OCI-LY1 (cell line): ENCODE data around the gene NR3C1.

Experiments
- H2AFZ ChIP-seq: fragments of 200-600 bp; sonication (generic), shearing (Covaris generic); 2 replicates; pipeline ENCODE4 v1.6.0; 2014; ENCODE audit warnings: antibody characterized with exemption, mild to moderate bottlenecking, low read length
- H3F3A ChIP-seq: fragments of 200-600 bp; sonication (generic), shearing (Covaris generic); 2 replicates; pipeline ENCODE4 v1.6.0; 2014; ENCODE audit warnings: mild to moderate bottlenecking, antibody characterized with exemption, low read length, moderate library complexity; ENCODE audit not compliant: insufficient read depth
- H3K27ac ChIP-seq: fragments of 200-600 bp; sonication (generic); 2 replicates; pipeline ENCODE4 v1.5.1; 2014; ENCODE audit warnings: low read length, mixed run types, mild to moderate bottlenecking, low read depth; ENCODE audit not compliant: poor library complexity, severe bottlenecking
- H3K27me3 ChIP-seq: fragments of 200-600 bp; sonication (generic); 2 replicates; pipeline ENCODE4 v1.6.0; 2014; ENCODE audit warnings: antibody characterized with exemption, mild to moderate bottlenecking, low read length, moderate library complexity; ENCODE audit not compliant: insufficient read depth
- H3K36me3 ChIP-seq: fragments of 200-600 bp; sonication (generic); 2 replicates; pipeline ENCODE4 v1.6.1; 2014; ENCODE audit warnings: mild to moderate bottlenecking, antibody characterized with exemption, low read length, moderate library complexity, mixed read lengths; ENCODE audit not compliant: insufficient read depth
- H3K4me1 ChIP-seq: fragments of 200-600 bp; sonication (generic); 2 replicates; pipeline ENCODE4 v1.5.1; 2014; ENCODE audit warnings: mild to moderate bottlenecking, low read length, moderate library complexity; ENCODE audit not compliant: insufficient read depth, severe bottlenecking
- H3K4me2 ChIP-seq: fragments of 200-600 bp; sonication (generic), shearing (Covaris generic); 2 replicates; pipeline ENCODE4 v1.6.1; 2014; ENCODE audit warnings: low read length
- H3K4me3 ChIP-seq: fragments of 200-600 bp; sonication (generic); 2 replicates; pipeline ENCODE4 v1.5.1; 2014; ENCODE audit warnings: low read length, low read depth, mild to moderate bottlenecking, mixed read lengths; ENCODE audit not compliant: poor library complexity, severe bottlenecking
- H3K79me2 ChIP-seq: fragments of 200-600 bp; shearing (Covaris generic); 2 replicates; pipeline ENCODE4 v1.6.1; 2016; ENCODE audit warnings: mixed run types, low read length, mixed read lengths; ENCODE audit not compliant: insufficient read depth
- H3K9ac ChIP-seq: fragments of 200-600 bp; sonication (generic), shearing (Covaris generic); 2 replicates; pipeline ENCODE4 v1.6.1; 2014; ENCODE audit warnings: mild to moderate bottlenecking, low read length, mixed read lengths
- H3K9me2 ChIP-seq: fragments of 200-600 bp; sonication (generic), shearing (Covaris generic); 2 replicates; pipeline ENCODE4 v1.6.1; 2014; ENCODE audit warnings: low read depth, mild to moderate bottlenecking, low read length, mixed read lengths
- H3K9me3 ChIP-seq: fragments of 200-600 bp; shearing (Covaris generic); 2 replicates; pipeline ENCODE4 v1.6.1; 2014; ENCODE audit warnings: low read length, mixed read lengths
- H4K20me1 ChIP-seq: fragments of 200-600 bp; sonication (generic), shearing (Covaris generic); 2 replicates; pipeline ENCODE4 v1.6.0; 2016; ENCODE audit warnings: mild to moderate bottlenecking, low read length; ENCODE audit not compliant: insufficient read depth
- EZH2 ChIP-seq: fragments of 200-600 bp; sonication (generic), shearing (Covaris generic); IDR thresholded peaks from 2 replicates; pipeline ENCODE4 v1.8.0; 2017; ENCODE audit warnings: borderline replicate concordance, mixed run types, mild to moderate bottlenecking, antibody characterized with exemption, low read length, moderate library complexity, mixed read lengths
- TF ChIP-seq, protein P1 (sequence below): fragments of 200-600 bp; sonication (generic), shearing (Covaris generic); IDR thresholded peaks from 2 replicates; pipeline ENCODE4 v1.5.1; 2017; ENCODE audit warnings: mild to moderate bottlenecking, antibody characterized with exemption, low read length, moderate library complexity, mixed read lengths

NR3C1 gene

GRCh38 chr5:143361438-143361837 is 42.0 kb downstream of the NR3C1 start:
- H3K27me3 ChIP-seq, result no peaks in the 10 kb centered on the region
- H3K4me2 ChIP-seq, result no peak overlapping the region; the same call in 1 of the 2 replicates
- H3K9ac ChIP-seq, result no peak overlapping the region
- H2AFZ ChIP-seq, result no peak overlapping the region
- H4K20me1 ChIP-seq, result 0 out of 2 replicates have a peak, but pooled peaks cover 3% of the 10 kb centered on the region
- no peak overlapping the region for H3K4me3 ChIP-seq
- peaks cover 33% of the 10 kb centered on the region for H3K36me3 ChIP-seq
- H3F3A ChIP-seq, result no peaks in the 10 kb centered on the region
- H3K4me1 ChIP-seq, result peaks cover 63% of the 10 kb centered on the region
- peaks cover 6% of the 10 kb centered on the region for H3K9me3 ChIP-seq
- peak overlapping the region; percentile 15 for H3K27ac ChIP-seq
- no peaks in the 10 kb centered on the region for H3K9me2 ChIP-seq
- TF ChIP-seq EZH2, result no peak
- TF ChIP-seq, protein P1, sequence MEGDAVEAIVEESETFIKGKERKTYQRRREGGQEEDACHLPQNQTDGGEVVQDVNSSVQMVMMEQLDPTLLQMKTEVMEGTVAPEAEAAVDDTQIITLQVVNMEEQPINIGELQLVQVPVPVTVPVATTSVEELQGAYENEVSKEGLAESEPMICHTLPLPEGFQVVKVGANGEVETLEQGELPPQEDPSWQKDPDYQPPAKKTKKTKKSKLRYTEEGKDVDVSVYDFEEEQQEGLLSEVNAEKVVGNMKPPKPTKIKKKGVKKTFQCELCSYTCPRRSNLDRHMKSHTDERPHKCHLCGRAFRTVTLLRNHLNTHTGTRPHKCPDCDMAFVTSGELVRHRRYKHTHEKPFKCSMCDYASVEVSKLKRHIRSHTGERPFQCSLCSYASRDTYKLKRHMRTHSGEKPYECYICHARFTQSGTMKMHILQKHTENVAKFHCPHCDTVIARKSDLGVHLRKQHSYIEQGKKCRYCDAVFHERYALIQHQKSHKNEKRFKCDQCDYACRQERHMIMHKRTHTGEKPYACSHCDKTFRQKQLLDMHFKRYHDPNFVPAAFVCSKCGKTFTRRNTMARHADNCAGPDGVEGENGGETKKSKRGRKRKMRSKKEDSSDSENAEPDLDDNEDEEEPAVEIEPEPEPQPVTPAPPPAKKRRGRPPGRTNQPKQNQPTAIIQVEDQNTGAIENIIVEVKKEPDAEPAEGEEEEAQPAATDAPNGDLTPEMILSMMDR, result no peak
- peaks cover 100% of the 10 kb centered on the region for H3K79me2 ChIP-seq

DNA sequence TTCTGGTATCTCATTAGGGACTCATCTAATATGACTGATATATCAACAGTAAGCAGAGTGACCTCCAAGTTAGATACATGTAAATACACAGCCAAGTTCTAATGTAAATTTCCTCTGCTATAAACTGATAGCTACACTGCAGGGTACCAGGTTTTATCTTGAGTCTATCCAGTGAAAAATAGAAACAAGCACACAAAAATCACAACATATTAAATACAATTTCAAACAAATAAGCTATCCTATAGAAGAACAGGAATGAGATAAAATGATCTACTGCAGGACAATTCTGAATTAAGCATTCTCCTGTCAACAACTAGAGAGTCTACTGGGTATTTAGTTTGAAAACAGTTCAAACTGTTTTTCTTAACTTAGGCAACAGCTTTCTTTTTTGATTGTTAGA is 42.7 kb downstream of the NR3C1 start:
- TF ChIP-seq, protein P1, result no peak
- TF ChIP-seq EZH2, result no peak
- no peaks in the 10 kb centered on the region for H3K9me2 ChIP-seq
- peaks cover 70% of the 10 kb centered on the region for H3K4me1 ChIP-seq
- H3K4me3 ChIP-seq, result no peak overlapping the region
- H3K36me3 ChIP-seq, result peaks cover 29% of the 10 kb centered on the region
- no peaks in the 10 kb centered on the region for H3K27me3 ChIP-seq
- peaks cover 100% of the 10 kb centered on the region for H3K79me2 ChIP-seq
- H3F3A ChIP-seq, result no peaks in the 10 kb centered on the region
- H3K9ac ChIP-seq, result no peak overlapping the region; the same call in 1 of the 2 replicates
- H3K4me2 ChIP-seq, result peak overlapping the region; percentile 38; the same call in 1 of the 2 replicates
- H4K20me1 ChIP-seq, result 0 out of 2 replicates have a peak, but pooled peaks cover 3% of the 10 kb centered on the region
- H3K27ac ChIP-seq, result peak overlapping the region; percentile 15
- peaks cover 5% of the 10 kb centered on the region for H3K9me3 ChIP-seq
- H2AFZ ChIP-seq, result no peak overlapping the region

- no peaks in the 10 kb centered on the region for H3K9me2 ChIP-seq
- no peak overlapping the region for H2AFZ ChIP-seq
- no peaks in the 10 kb centered on the region for H3K27me3 ChIP-seq
- H3K4me2 ChIP-seq, result no peak overlapping the region
- H3K9me3 ChIP-seq, result no peaks in the 10 kb centered on the region; the same call in none of the 2 replicates
- no peak overlapping the region for H3K9ac ChIP-seq
- H3K4me1 ChIP-seq, result peaks cover 77% of the 10 kb centered on the region
- no peak for TF ChIP-seq EZH2
- TF ChIP-seq, protein P1, result no peak
- no peaks in the 10 kb centered on the region for H3F3A ChIP-seq
- H3K27ac ChIP-seq, result no peak overlapping the region
- peaks cover 100% of the 10 kb centered on the region for H3K79me2 ChIP-seq
- no peak overlapping the region for H3K4me3 ChIP-seq
- peaks cover 20% of the 10 kb centered on the region for H3K36me3 ChIP-seq
- H4K20me1 ChIP-seq, result 0 out of 2 replicates have a peak, but pooled peaks cover 3% of the 10 kb centered on the region
Measured at GRCh38 chr5:143359869-143360268, 43.6 kb downstream of the NR3C1 start.
